Peyer's patch (tissue), 4 donors: ENCODE data around the gene NUP153.
"Not testable (repeated sequence)": the region's sequence is repeated elsewhere in the genome, so short reads cannot be mapped to it uniquely, and the experiment has no call there.

Experiments used
- POLR2A ChIP-seq, 2 donors: fragments of 450-650 bp; IDR thresholded peaks; one replicate each; pipeline ENCODE4 v1.5.1; 2017; ENCODE audit warnings: antibody characterized with exemption in 2 of 2, mild to moderate bottlenecking in 2 of 2, moderate library complexity in 2 of 2
- TF ChIP-seq, protein P1 (sequence below), 6 experiments: fragments of 450-650 bp in 4 of 6; fragments of 200-600 bp in 2 of 6; sonication (generic) in 1 of 6; IDR thresholded peaks; one replicate each; pipeline ENCODE4 v1.5.1; 2017 to 2019; ENCODE audit warnings: antibody characterized with exemption in 6 of 6, mild to moderate bottlenecking in 3 of 6, moderate library complexity in 1 of 6

DNA sequence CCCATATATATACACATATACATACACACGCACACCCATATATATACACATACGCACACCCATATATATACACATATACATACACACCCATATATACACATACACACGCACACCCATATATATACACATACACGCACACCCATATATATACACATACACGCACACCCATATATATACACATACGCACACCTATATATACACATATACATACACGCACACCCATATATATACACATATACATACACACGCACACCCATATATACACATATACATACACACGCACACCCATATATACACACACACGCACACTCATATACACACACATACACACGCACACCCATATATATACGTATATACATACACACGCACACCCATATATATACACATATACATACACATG, 120.1 kb downstream of the NUP153 start:
- TF ChIP-seq, protein P1, sequence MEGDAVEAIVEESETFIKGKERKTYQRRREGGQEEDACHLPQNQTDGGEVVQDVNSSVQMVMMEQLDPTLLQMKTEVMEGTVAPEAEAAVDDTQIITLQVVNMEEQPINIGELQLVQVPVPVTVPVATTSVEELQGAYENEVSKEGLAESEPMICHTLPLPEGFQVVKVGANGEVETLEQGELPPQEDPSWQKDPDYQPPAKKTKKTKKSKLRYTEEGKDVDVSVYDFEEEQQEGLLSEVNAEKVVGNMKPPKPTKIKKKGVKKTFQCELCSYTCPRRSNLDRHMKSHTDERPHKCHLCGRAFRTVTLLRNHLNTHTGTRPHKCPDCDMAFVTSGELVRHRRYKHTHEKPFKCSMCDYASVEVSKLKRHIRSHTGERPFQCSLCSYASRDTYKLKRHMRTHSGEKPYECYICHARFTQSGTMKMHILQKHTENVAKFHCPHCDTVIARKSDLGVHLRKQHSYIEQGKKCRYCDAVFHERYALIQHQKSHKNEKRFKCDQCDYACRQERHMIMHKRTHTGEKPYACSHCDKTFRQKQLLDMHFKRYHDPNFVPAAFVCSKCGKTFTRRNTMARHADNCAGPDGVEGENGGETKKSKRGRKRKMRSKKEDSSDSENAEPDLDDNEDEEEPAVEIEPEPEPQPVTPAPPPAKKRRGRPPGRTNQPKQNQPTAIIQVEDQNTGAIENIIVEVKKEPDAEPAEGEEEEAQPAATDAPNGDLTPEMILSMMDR (IDR thresholded peaks at IDR 0.05): not testable (repeated sequence)
- not testable (repeated sequence) for TF ChIP-seq POLR2A (IDR thresholded peaks at IDR 0.05)
